Iris pigment epithelial cell (primary cell): ENCODE data around the gene FUT3.

Experiments
- DNase-seq: peaks from one replicate; pipeline ENCODE4 v3.0.0-alpha.2; 2011; ENCODE audit warnings: low read depth

Gene FUT3

GRCh38 chr19:5823579-5824281 is 27.5 kb downstream of the FUT3 start:
- DNase-seq: no peak

- no peak for DNase-seq
Measured at GRCh38 chr19:5822181-5822844, 28.9 kb downstream of the FUT3 start.

GRCh38 chr19:5821521-5822180 is 29.6 kb downstream of the FUT3 start:
- DNase-seq: no peak

- DNase-seq: no peak
Measured at GRCh38 chr19:5820785-5821184, 30.5 kb downstream of the FUT3 start.

GRCh38 chr19:5818594-5818993 is 32.7 kb downstream of the FUT3 start:
- DNase-seq: no peak

GRCh38 chr19:5817218-5817617 is 34.0 kb downstream of the FUT3 start:
- DNase-seq: no peak

- DNase-seq: no peak
Measured at GRCh38 chr19:5814852-5815246, 36.4 kb downstream of the FUT3 start.

GRCh38 chr19:5814123-5814851 is 37.0 kb downstream of the FUT3 start:
- no peak for DNase-seq

GRCh38 chr19:5811117-5811516 is 40.1 kb downstream of the FUT3 start:
- no peak for DNase-seq

- DNase-seq: no peak
Measured at GRCh38 chr19:5809469-5809868, 41.8 kb downstream of the FUT3 start.

GRCh38 chr19:5809053-5809452 is 42.2 kb downstream of the FUT3 start:
- peak; percentile 30 for DNase-seq

GRCh38 chr19:5808120-5808816 is 43.0 kb downstream of the FUT3 start:
- DNase-seq: no peak

- DNase-seq: no peak
Measured at GRCh38 chr19:5806905-5807304, 44.3 kb downstream of the FUT3 start.

- DNase-seq: no peak
Measured at GRCh38 chr19:5806133-5806489, 45.1 kb downstream of the FUT3 start.

- DNase-seq: peak; percentile 36
Measured at GRCh38 chr19:5805462-5806132, 45.7 kb downstream of the FUT3 start.

- no peak for DNase-seq
Measured at GRCh38 chr19:5804516-5805461, 46.5 kb downstream of the FUT3 start, which contains the start of gene NRTN. Gene NRTN, plus strand, starts transcription at chr19:5805067. Its CDS starts 19,099 bp downstream, at chr19:5824166.

GRCh38 chr19:5803752-5804515 is 47.3 kb downstream of the FUT3 start:
- peak; percentile 81 for DNase-seq

GRCh38 chr19:5803441-5803751 is 47.9 kb downstream of the FUT3 start:
- DNase-seq: no peak

GRCh38 chr19:5801796-5802619 is 49.2 kb downstream of the FUT3 start:
- peak; percentile 20 for DNase-seq
